GM18511 (cell line): ENCODE results near the gene NANOS3.

ENCODE experiments used
- ATAC-seq: cut with Tn5 transposase; IDR thresholded peaks from one replicate; pipeline ENCODE4 v1.9.1; 2021; ENCODE audit warnings: mild to moderate bottlenecking, moderate library complexity; ENCODE audit not compliant: unreplicated experiment

The NANOS3 gene

DNA sequence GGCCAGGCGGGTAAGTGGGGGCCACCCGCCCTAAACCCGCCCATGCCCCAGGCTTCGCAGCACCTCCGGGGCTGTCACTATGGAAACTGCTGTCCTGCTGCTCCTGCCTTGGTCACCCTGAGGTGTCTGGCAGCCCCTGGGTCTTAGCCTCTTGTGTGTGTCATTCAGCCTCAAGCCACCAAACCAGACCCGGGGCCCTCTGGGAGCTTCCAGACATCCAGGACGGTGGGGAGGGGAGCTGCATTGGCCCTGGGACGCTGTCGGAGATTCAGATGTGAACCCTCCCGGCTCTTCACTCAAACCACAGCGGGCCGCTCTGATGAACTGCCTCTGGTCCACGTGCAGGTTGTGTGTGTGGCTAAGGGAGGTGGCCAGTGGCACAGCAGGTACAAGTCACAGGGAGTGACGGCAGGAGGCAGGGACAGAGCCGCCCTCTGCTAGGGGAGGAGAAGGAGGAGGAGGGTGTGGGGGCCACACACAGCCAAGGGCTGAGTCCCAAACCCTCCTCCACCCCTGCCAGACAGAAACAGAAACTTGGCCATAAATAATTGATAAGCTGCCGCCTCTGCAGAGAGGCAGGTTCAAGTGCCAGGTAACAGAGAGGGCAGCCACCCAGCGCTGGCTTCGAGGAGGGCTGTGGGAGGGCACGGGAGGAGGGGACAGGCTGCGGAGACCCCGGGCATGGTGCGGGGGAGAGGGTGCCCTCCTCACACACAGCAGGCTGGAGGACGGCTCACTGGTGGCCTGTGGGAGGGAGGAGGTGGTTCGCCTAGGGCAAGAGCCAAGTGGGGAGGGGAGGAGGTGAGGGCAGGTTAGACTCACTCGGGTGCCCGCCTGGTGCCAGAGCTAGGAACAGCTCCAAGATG, 8.0 kb downstream of the NANOS3 start:
- ATAC-seq, result no peak

DNA sequence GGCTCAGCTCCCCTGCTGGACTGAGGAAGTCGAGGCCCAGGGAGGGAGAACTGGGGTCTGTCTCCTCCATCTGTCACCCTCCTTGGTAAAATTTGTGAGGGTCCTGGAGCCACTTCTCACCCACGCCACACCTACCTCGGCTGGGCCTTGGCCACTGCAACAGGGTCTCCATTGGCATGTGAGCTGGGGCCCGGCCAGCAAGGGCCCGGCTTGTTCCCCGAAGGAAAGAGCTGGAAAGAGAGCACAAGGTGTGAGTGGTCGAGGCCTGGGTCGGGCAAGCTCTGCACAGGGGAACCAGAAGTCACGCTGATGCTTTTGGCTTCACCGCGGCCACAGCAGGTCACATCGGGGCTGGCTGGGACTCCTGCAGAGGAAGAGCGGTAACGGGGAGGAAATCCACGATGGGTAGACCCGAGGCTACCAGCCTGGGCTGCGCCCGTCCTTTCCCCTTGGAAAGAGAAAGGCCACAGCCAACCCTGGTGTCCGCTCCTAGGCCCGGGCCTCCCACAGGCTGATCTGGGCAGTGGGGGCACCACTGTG, 9.0 kb downstream of the NANOS3 start:
- ATAC-seq, result no peak

DNA sequence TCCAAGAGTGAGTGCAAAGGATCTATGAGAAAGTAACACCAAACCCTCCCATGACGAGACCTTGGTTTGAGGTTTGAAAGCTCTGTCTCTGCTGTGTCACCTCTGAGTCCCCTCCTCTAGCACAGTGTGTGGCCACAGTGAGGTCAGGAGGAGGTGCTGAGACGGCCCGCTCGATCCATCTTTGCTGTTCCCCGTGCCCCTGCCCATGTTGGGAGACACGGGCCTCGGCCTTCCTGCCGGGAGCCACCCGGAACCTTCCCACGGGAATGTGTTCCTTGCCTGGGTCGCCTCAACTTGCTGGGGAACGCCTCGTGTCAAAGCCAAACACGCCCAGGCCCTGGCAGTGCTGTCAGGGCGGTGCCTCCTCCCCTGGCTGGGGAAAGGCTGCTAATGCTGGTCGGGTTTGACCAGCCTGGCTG, 10.1 kb downstream of the NANOS3 start:
- no peak for ATAC-seq

DNA sequence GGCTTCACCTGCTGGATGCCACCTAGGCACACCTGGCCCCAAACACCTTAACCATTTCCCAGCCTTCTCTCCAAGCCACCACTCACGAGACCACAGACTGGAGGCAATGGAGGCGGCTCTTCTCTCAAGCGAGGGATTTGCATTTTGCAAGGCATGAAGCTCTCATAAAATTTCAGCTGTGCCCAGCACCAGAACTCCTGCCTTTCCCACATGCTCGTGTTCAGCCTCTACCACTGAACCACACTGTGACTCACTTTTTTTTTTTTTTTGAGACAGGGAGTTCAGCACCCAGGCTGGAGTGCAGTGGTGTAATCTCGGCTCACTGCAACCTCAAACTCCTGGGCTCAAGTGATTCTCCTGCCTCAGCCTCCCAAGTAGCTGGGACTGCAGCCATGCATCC, 10.6 kb downstream of the NANOS3 start:
- ATAC-seq, result no peak

DNA sequence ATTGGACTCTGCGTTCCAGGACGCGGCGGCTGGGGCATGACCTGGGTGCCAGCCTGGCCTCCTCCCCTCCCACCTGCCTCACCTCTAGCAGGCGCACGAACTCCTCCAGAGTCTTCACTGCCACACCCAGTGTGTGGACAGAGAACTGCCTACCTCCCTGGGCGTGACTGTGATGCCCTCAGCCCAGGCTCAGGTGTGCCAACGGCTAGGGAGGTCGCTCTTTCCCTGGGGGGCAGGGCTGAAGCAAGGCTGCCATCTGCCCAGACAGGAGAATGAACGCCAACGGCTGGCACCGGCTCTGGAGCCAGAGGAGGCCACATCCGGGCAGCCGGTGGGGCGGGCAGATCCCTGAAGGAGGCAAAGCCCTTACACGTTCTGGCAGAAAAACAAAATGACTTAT, 11.3 kb downstream of the NANOS3 start:
- ATAC-seq, result no peak

DNA sequence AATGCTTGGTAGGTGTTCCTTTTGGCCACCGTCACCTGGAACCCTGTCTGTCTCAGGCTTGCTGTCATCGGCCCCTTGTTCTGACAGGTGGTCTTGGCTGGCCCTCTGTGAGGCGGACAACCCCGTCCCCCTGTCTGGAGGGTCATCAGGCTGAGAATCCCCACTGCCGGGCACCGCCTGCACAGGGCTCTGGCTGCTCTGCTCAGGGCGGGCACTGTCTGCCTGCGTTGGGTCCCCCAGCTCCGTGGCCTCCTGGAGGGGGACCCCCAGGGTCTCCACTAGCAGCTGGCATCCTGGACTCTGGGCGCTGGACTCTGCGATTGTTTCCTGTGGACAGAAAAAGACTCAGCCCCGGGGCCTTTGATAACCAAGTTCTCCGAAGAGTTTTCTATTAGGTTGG, 13.2 kb downstream of the NANOS3 start:
- no peak for ATAC-seq

DNA sequence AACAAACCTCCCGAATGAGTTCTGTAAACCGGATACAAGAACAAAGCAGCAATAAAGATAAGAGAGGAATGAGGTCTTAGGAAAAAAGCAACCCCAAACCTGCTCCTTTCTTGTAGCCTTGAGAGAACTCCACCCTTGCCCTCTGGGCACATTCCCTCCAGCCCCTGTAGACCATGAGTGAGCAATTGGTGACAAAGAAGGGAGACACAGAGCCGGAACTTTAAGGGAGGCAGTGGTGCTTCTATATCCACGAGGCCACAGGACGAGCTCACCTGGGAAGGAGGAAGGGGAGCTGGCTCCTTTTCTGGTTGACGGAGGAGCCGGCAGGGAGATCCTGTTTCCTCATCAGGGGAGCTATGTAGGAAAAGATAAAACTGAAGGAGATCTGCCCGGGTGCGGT, 15.9 kb downstream of the NANOS3 start:
- ATAC-seq, result no peak

DNA sequence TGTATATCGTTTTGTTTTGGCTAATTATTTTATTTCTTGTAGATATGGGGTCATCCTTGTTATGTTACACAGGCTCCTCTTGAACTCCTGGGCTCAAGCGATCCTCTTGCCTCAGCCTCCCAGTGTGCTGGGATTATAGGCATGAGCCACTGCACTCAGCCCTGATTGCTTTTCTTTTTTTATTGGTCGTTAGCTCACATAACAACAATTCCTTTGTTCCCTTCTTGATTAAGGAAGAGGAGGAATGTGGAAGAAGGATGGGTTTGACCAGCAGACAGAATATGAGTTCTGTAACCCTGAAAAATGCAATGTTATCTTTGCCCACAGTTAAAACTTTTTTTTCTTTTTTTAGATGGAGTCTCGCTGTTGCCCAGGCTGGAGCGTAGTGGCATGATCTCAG, 17.6 kb downstream of the NANOS3 start:
- no peak for ATAC-seq

DNA sequence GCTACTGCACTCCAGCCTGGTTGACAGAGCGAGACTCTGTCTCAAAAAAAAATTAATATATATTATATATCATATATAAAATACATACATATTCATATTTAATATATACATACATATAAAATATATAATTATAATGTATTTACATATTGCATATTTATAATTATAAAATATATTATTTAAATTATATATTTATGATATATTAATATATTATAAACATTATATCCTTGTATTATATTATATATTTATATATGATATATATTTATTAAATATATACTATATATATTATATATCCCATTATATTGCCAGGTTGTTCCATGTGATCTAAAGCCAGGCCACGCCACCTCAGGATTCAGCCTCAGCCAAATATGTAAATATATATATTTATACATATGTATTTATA, 19.3 kb downstream of the NANOS3 start:
- no peak for ATAC-seq

DNA sequence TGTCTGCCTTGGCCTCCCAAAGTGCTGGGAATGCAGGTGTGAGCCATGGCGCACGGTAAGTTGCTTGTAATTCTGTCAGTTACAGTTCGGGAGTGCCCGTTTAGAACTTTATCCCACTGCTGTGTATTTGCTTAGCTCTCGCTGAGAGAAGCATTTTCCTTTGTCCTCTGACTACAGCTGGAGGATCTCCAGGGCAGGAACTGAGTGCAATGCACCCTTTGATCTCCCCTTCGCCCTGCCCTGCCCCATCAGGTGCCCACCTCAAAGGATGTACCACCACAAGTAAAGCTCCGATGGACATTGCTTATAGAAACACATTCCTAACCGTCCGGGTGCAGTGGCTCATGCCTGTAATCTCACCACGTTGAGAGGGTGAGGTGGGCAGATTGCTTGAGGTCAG, 22.5 kb downstream of the NANOS3 start:
- ATAC-seq, result no peak

DNA sequence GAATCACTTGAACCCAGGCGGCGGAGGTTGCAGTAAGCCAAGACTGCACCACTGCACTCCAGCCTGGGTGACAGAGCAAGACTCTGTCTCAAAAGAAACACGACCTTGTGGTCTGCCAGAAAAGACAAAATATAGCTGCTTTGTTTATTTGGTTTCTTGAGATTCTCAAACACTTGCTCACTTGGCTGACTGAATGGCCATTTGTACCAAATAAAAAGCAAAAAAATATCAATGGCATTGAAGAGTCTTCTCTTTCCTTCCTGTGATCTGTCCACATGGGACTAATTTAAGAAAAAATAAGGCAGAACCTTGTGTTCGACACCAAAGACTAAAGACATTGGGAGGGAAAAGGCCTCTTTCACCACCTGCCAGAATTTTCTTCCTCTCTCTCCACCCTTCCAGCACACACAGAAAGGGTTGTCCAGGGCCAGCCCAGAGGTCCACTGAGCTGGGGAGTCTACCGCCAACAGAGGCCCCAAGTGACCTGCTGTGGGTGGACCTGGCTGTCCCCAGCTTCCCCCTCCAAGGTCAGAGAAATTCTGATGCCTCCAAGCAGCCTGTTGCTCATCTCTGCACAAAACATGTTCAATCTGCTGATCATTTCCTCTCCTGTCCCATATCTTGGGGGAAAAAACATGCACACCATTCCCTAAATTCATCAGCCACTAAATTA, 23.1 kb downstream of the NANOS3 start:
- no peak for ATAC-seq

DNA sequence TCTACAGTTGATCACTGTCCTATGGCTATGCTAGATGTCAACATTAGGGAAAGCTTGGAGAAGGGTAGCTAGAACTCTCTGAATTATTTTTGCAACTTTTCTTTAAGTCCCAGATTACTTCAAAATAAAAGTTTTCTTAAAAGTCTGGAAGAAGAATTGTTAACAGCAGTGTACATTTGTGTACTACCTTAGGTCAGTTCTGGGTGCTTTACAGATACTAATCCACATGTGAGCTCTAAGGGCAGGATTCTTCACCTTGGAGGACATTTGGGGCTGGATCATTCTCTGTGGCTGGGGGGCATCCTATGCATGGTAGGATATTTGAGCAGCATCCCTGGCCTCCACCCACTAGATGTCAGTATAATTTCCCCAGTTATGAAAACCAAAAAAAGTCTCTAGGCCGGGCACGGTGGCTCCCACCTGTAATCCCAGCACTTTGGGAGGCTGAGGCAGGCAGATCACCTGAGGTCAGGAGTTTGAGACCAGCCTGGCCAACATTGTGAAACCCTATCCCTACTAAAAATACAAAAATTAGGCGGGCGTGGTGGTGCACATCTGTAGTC, 26.1 kb downstream of the NANOS3 start:
- ATAC-seq, result no peak

DNA sequence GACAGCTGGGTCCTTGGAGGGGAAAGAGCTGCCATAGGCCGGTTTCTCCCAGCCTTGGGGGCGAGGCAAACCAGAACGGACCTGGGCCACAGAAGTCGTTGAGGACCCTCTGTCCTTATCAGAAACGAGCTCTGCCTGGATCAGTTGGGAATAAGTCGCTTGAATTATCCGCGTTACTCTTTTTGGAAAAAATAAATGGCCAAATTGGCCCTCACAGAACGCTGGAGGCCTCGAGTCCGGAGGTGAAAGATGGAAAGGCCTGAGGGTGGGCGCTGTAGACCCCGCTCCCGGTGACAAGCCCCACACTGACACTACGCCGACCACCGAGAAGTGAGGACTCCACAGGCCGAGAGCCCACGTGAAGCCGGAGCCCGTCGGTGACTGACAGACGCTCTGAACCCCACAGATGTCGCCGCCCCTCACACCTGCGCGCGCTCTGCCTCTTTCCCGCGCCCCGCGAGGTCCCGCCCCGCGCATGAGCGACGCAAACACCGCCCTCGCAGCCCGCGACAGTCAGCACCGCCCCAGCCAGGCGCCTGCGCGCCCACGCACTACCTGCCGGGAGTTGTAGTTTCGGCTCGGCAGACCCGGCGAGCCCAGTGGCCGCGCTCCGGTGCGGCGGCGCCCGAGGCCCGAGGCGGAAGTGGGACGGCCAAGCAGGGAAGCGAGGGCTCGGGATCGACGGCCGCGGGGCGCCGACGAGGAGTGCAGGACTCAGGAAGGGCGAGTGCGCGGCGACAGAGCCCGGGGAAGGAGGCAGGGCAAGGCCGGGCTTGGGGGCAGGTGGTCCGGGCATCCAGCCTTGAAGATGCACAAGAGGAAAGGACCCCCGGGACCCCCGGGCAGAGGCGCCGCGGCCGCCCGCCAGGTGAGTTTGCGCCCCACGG, 28.9 kb downstream of the NANOS3 start, which contains the start of the genes BRME1 and CC2D1A:
BRME1 (minus strand) TSS at position 484 of the 887 bp plus-strand sequence. CDS start 1,225 bp downstream, outside the sequence.
CC2D1A (plus strand) TSS at position 568 of the 887 bp plus-strand sequence; CDS start at position 809, 241 bp downstream.
- peak; percentile 89 for ATAC-seq

DNA sequence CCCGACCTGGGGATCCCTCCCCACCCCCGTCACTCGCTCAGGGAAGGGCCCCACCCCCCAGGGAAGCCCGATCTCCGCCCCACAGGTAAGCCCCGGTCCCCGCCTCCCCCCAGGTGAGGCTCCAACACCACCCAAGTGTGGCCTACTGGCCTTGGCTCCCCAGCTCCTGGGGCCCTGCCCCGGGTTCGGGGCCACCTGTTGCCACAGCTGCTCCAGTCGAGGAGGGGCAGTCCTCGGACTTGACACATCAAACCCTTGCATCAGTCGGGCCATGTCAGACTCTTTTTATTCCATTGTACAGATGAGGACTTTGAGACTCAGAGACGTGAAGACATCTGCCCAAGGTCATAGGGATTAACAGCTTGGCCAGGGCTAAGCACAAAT, 29.6 kb downstream of the NANOS3 start:
- peak; percentile 22 for ATAC-seq

DNA sequence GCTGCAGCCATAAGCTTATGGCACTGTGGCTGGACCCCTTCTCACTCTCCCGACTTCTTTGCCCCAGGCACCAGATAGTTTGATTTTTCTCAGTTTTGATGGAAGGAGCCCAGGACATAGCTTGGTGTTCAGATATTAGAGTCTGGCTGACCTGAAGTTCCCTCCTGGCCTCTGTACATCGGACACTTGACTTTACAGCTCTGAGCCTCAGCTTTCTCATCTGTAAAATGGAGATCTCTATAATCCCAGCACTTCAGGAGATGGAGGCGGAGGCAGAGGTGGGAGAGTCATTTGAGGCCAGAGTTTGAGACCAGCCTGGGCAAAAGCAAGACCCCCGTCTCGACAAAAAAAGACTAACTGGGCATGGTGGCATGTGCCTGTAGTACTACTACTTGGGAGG, 30.0 kb downstream of the NANOS3 start:
- no peak for ATAC-seq

DNA sequence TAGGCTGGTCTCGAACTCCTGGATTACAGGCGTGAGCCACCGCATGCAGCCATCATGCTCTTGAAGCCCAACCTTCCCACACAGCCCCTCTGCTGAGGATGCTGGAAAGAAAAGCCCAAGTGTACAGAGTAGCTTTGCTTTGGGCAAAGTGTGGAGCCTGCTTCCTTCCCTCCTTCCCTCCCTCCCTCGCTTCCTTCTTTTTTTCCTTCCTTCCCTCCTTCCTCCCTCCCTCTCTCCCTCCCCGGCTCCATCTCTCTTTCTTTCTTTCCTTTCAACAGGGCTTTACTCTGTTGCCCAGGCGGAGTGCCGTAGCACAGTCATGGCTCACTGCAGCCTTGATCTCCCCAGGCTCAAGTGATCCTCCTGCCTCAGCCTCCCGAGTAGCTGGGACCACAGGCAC, 31.7 kb downstream of the NANOS3 start:
- ATAC-seq, result no peak

DNA sequence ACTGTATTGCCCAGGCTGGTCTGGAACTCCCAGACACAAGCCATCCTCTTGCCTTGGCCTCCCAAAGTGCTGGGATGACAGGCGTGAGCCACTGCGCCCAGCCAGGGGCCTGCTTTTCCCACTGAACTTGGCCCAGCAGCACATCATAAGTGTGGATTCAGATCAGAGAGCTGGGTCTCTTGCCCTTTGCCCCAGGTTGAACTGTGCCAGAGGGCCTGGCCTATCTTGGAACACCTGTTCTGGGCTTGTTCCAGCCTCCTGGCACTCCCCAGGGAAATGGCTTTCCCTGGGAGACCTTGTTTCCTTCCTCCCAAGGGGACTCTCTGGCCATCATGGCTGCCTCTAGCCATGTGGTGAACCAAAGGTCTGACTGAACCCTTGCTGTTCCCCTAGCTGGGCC, 32.5 kb downstream of the NANOS3 start:
- no peak for ATAC-seq

DNA sequence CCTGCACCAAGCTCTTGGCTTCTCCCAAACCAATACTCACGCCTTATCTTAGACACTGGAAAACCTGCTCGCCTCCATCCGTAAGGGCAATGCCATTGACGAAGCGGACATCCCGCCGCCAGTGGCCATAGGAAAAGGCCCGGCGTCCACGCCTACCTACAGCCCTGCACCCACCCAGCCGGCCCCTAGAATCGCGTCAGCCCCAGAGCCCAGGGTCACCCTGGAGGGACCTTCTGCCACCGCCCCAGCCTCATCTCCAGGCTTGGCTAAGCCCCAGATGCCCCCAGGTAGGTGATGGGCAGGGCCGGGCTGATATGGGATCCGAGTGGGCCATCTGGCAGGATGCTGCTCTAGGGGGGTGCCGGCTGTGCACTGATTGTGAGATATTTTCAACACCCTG, 36.4 kb downstream of the NANOS3 start:
- ATAC-seq, result no peak

DNA sequence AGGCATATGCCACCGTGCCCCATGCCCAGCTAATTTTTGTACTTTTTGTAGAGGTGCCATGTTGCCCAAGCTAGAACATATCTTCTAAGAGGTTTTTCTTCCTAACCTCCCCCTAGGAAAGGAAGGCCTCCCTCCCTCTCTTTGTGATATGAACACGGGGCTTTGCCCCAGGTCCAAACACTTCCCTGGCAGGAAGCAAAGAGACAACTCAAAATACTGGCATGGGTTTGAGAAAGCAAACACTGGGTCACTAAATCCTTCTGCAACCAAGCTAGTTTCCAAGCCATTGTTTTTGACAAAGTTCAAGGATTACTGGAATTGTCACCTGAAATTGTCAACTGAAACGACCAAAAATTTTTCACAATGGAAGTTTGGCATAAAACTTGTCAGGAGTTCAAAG, 37.8 kb downstream of the NANOS3 start:
- ATAC-seq, result no peak

DNA sequence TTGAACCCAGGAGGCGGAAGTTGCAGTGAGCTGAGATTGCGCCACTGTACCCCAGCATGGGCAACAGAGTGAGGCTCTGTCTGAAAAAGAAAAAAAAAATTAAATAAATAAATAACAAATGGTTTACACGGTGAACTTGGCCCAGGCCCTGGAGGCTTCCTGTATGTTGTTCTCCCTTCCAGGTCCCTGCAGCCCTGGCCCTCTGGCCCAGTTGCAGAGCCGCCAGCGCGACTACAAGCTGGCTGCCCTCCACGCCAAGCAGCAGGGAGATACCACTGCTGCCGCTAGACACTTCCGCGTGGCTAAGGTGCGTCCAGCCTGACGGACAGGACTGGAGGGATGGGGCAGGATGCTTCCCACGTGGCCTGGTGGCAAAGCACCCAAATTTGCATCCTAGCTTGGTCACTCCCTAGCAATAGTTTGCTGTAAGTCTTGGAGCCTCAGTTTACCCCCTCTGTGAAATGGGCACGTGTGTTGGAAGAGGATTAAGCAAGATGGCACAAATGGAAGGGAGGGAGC, 41.0 kb downstream of the NANOS3 start:
- no peak for ATAC-seq
